ENCODE results near the gene FLNB.
A peak's percentile ranks its signal among the peaks of the same experiment; 100 is the strongest.

The FLNB gene

DNA sequence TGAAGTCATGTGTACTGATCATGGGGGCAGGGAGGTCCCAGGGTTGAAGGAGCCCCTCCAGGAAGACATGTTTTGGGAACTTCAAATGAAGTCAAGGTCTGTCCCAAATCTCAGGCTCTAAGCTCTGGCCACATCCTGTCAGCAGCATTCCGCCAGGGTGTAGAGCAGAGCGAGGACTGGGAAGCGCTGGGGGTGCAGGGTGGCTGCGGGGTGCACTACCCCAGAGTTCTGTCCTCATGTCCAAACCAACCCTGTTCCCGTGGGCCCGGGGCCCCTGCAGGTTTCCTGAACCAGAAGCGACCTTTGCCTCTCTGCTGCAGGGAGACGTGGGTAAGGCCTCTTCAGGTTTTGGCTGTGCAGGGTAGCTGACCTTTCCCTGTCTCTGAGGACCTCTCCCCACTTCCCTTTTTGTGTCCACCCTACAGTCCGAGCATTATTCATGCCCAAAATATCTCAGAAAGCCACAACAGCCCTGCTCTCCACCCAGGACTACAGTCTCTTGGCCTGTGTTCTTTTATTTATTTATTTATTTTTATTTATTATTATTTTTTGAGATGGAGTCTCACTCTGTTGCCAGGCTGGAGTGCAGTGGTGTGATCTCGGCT is 26.6 kb upstream of the FLNB start:
- no peaks in the 10 kb centered on the region for H3K36me3 ChIP-seq (ENCODE audit: insufficient read depth, low read length)
- no peaks in the 10 kb centered on the region for H3K27me3 ChIP-seq (ENCODE audit: insufficient read depth, low read length, poor library complexity, severe bottlenecking)
- H3K9me3 ChIP-seq (ENCODE audit: insufficient read depth, low read depth, low read length), result no peaks in the 10 kb centered on the region
- no peaks in the 10 kb centered on the region for H4K20me1 ChIP-seq (ENCODE audit: insufficient read depth, low read length, poor library complexity, severe bottlenecking)
- H3K4me2 ChIP-seq (ENCODE audit: low read depth, low read length, poor library complexity, severe bottlenecking), result no peak overlapping the region
- no peak overlapping the region for H3K9ac ChIP-seq (ENCODE audit: low read depth, low read length, poor library complexity, severe bottlenecking)
- no peaks in the 10 kb centered on the region for H3K9me2 ChIP-seq (replicated peaks; ENCODE audit: low read depth, low read length)
- no peak overlapping the region for H2AFZ ChIP-seq (ENCODE audit: low read length)
- H3K4me1 ChIP-seq (ENCODE audit: insufficient read depth, low read length, poor library complexity, severe bottlenecking), result peaks cover 46% of the 10 kb centered on the region
- no peak overlapping the region for H3K4me3 ChIP-seq (ENCODE audit: low read length, poor library complexity, severe bottlenecking)
- TF ChIP-seq, protein P1, sequence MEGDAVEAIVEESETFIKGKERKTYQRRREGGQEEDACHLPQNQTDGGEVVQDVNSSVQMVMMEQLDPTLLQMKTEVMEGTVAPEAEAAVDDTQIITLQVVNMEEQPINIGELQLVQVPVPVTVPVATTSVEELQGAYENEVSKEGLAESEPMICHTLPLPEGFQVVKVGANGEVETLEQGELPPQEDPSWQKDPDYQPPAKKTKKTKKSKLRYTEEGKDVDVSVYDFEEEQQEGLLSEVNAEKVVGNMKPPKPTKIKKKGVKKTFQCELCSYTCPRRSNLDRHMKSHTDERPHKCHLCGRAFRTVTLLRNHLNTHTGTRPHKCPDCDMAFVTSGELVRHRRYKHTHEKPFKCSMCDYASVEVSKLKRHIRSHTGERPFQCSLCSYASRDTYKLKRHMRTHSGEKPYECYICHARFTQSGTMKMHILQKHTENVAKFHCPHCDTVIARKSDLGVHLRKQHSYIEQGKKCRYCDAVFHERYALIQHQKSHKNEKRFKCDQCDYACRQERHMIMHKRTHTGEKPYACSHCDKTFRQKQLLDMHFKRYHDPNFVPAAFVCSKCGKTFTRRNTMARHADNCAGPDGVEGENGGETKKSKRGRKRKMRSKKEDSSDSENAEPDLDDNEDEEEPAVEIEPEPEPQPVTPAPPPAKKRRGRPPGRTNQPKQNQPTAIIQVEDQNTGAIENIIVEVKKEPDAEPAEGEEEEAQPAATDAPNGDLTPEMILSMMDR (conservative IDR thresholded peaks at IDR 0.05; ENCODE audit: low read length), result no peak
- no peak for TF ChIP-seq EZH2phosphoT487 (IDR thresholded peaks at IDR 0.05; ENCODE audit: borderline replicate concordance)
- H3F3A ChIP-seq (ENCODE audit: low read depth), result peaks cover 4% of the 10 kb centered on the region; the same call in 1 of the 2 replicates
- no peaks in the 10 kb centered on the region for H3K79me2 ChIP-seq (ENCODE audit: insufficient read depth, low read length)

DNA sequence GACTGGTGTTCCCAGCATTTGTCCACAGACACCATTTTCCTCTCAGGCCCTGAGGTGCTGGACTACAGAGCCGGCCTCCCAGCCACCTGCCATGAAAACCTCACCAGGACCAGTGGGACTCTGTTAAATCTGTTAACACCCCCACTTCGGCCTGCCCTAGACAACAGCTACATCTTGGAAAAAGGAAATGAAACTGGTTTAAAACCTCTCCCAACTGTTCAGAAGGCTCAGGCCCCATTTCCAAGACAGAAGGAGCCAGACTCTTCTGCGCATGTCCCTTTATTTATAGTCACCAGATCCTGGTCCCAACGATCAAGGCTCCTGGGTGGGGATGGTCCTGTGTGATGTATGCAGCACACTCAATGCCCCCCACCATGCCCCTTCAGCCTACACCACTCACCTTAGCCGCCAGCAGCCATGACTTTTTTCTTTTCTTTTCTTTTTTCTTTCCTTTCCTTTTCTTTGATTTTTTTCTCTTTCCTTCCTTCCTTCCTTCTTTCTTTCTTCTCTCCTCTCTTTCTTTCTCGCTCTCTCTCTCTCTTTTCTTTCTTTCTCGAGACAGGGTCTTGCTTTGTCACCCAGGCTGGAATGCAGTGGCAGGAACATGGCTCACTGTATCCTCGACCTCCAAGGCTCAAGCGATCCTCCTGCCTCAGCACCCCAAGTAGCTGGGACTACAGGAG is 25.5 kb upstream of the FLNB start:
- H3K9ac ChIP-seq (ENCODE audit: low read depth, low read length, poor library complexity, severe bottlenecking), result peak overlapping the region; percentile 11
- no peak overlapping the region for H3K4me2 ChIP-seq (ENCODE audit: low read depth, low read length, poor library complexity, severe bottlenecking)
- H3K9me3 ChIP-seq (ENCODE audit: insufficient read depth, low read depth, low read length), result no peaks in the 10 kb centered on the region
- H3K9me2 ChIP-seq (replicated peaks; ENCODE audit: low read depth, low read length), result no peaks in the 10 kb centered on the region
- no peaks in the 10 kb centered on the region for H3K27me3 ChIP-seq (ENCODE audit: insufficient read depth, low read length, poor library complexity, severe bottlenecking)
- H3K4me3 ChIP-seq (ENCODE audit: low read length, poor library complexity, severe bottlenecking), result no peak overlapping the region
- TF ChIP-seq EZH2phosphoT487 (IDR thresholded peaks at IDR 0.05; ENCODE audit: borderline replicate concordance), result no peak
- TF ChIP-seq, protein P1 (conservative IDR thresholded peaks at IDR 0.05; ENCODE audit: low read length), result no peak
- H3K4me1 ChIP-seq (ENCODE audit: insufficient read depth, low read length, poor library complexity, severe bottlenecking), result peaks cover 45% of the 10 kb centered on the region
- H2AFZ ChIP-seq (ENCODE audit: low read length), result peak overlapping the region; percentile 37; the same call in 1 of the 2 replicates
- no peaks in the 10 kb centered on the region for H3K36me3 ChIP-seq (ENCODE audit: insufficient read depth, low read length)
- H4K20me1 ChIP-seq (ENCODE audit: insufficient read depth, low read length, poor library complexity, severe bottlenecking), result no peaks in the 10 kb centered on the region
- peaks cover 2% of the 10 kb centered on the region; the same call in 1 of the 2 replicates for H3F3A ChIP-seq (ENCODE audit: low read depth)
- H3K79me2 ChIP-seq (ENCODE audit: insufficient read depth, low read length), result no peaks in the 10 kb centered on the region

- peak overlapping the region; percentile 34 for H3K9ac ChIP-seq (ENCODE audit: low read depth, low read length, poor library complexity, severe bottlenecking)
- H4K20me1 ChIP-seq (ENCODE audit: insufficient read depth, low read length, poor library complexity, severe bottlenecking), result no peaks in the 10 kb centered on the region
- H3K9me3 ChIP-seq (ENCODE audit: insufficient read depth, low read depth, low read length), result no peaks in the 10 kb centered on the region
- peak overlapping the region; percentile 58 for H3K4me2 ChIP-seq (ENCODE audit: low read depth, low read length, poor library complexity, severe bottlenecking)
- H2AFZ ChIP-seq (ENCODE audit: low read length), result peak overlapping the region; percentile 38
- no peaks in the 10 kb centered on the region for H3K27me3 ChIP-seq (ENCODE audit: insufficient read depth, low read length, poor library complexity, severe bottlenecking)
- TF ChIP-seq, protein P1 (conservative IDR thresholded peaks at IDR 0.05; ENCODE audit: low read length), result no peak
- TF ChIP-seq EZH2phosphoT487 (IDR thresholded peaks at IDR 0.05; ENCODE audit: borderline replicate concordance), result no peak
- peak overlapping the region; percentile 21 for H3K4me3 ChIP-seq (ENCODE audit: low read length, poor library complexity, severe bottlenecking)
- H3F3A ChIP-seq (ENCODE audit: low read depth), result no peaks in the 10 kb centered on the region
- no peaks in the 10 kb centered on the region for H3K9me2 ChIP-seq (replicated peaks; ENCODE audit: low read depth, low read length)
- no peaks in the 10 kb centered on the region for H3K79me2 ChIP-seq (ENCODE audit: insufficient read depth, low read length)
- peaks cover 34% of the 10 kb centered on the region for H3K4me1 ChIP-seq (ENCODE audit: insufficient read depth, low read length, poor library complexity, severe bottlenecking)
- H3K36me3 ChIP-seq (ENCODE audit: insufficient read depth, low read length), result no peaks in the 10 kb centered on the region
Observed at GRCh38 chr3:57983734-57984518, 24.3 kb upstream of the FLNB start.

Measured in Loucy (cell line).